AG10803 (cell line): ENCODE data around the gene ARHGAP42.
"Not testable (repeated sequence)": the region's sequence is repeated elsewhere in the genome, so short reads cannot be mapped to it uniquely, and the experiment has no call there.

Experiments used
- DNase-seq: peaks from one replicate; pipeline ENCODE4 v3.0.0; 2010; ENCODE audit warnings: low read depth
- H3K4me3 ChIP-seq: 2 replicates; pipeline ENCODE4 v1.5.1; 2011; ENCODE audit warnings: mild to moderate bottlenecking, low read length, control low read depth
- TF ChIP-seq, protein P1 (sequence below): conservative IDR thresholded peaks from 2 replicates; pipeline ENCODE4 v1.5.1; 2011; ENCODE audit warnings: mild to moderate bottlenecking, low read length, control low read depth, inconsistent platforms

ARHGAP42 gene

DNA sequence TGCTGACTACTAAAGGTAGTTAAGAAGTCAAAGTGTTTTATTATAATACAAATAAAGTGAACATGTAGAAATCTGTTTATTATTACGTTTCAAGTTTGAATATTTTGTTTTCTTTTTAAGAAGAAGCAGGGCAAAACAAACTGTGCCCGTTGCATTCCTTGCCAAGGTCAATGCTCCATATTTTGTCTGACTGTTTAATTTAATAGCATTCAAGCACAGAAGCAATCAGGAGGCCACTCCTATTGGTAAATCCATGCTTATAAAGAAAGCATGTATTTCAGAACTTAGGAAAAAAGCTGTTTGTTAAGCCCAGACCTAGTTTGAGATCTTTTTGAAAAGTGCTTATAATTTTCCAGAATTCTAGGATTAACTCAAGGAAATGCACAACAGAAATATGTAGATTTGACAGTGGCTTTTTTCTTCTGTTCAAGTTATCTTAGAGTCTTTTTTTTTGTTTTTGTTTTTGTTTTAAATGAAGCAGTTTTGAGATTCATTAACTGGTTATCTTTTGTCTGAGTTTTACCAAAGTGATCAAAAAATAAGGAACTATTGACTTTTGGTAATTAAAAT lies 51.7 kb downstream of the ARHGAP42 start:
- TF ChIP-seq, protein P1, sequence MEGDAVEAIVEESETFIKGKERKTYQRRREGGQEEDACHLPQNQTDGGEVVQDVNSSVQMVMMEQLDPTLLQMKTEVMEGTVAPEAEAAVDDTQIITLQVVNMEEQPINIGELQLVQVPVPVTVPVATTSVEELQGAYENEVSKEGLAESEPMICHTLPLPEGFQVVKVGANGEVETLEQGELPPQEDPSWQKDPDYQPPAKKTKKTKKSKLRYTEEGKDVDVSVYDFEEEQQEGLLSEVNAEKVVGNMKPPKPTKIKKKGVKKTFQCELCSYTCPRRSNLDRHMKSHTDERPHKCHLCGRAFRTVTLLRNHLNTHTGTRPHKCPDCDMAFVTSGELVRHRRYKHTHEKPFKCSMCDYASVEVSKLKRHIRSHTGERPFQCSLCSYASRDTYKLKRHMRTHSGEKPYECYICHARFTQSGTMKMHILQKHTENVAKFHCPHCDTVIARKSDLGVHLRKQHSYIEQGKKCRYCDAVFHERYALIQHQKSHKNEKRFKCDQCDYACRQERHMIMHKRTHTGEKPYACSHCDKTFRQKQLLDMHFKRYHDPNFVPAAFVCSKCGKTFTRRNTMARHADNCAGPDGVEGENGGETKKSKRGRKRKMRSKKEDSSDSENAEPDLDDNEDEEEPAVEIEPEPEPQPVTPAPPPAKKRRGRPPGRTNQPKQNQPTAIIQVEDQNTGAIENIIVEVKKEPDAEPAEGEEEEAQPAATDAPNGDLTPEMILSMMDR, result no peak
- no peak overlapping the region for H3K4me3 ChIP-seq
- no peak for DNase-seq

- TF ChIP-seq, protein P1, result no peak
- no peak overlapping the region for H3K4me3 ChIP-seq
- peak; percentile 78 for DNase-seq
These were observed 52.6 kb downstream of the ARHGAP42 start for GRCh38 chr11:100739666-100740065.

GRCh38 chr11:100740440-100740839 lies 53.4 kb downstream of the ARHGAP42 start:
- H3K4me3 ChIP-seq, result no peak overlapping the region
- TF ChIP-seq, protein P1, result no peak
- DNase-seq, result no peak

GRCh38 chr11:100741866-100742625 lies 55.0 kb downstream of the ARHGAP42 start:
- TF ChIP-seq, protein P1, result no peak
- DNase-seq, result no peak
- no peak overlapping the region for H3K4me3 ChIP-seq

DNA sequence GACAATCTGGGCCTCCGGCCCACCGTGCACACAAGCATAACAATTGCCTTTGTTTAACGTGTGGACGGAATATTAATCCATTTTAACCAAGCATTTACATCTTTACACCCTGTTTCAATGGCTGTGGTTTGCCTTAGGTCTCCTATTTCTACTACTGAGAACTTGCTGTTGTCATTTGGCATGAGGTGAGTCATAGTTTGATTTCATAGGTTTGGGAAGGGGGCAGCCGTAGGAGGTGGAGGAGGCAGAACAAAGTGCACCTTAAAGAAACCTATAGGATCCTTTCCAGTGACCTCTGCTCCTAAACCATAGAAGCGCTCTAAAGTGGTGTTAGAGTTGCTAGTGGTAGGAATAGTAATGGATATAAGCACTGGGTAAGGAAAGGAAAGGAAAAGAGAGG lies 59.4 kb downstream of the ARHGAP42 start:
- no peak overlapping the region for H3K4me3 ChIP-seq
- DNase-seq, result no peak
- TF ChIP-seq, protein P1, result no peak

DNA sequence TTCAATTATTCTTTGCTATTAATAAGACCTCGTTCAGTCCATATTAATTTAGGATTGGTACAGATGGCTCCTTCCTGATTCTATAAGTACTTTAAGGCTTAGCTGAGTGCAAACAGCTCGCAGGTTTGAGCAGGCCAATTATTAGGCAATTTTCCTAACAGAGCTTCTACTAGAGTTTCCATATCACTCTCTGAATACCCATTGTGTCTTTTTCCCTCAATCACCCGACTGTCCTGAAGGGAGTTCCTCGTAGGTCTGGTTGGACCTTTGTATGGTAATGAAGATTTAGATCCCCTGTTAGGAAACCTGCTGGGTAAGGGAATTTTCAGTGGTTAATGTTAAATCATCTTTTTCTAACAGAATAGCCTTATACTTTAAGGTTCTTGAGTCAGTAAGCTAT lies 61.1 kb downstream of the ARHGAP42 start:
- DNase-seq, result no peak
- H3K4me3 ChIP-seq, result no peak overlapping the region
- TF ChIP-seq, protein P1, result no peak

GRCh38 chr11:100749887-100750565 lies 62.9 kb downstream of the ARHGAP42 start:
- not testable (repeated sequence) for H3K4me3 ChIP-seq, DNase-seq

- H3K4me3 ChIP-seq, DNase-seq: not testable (repeated sequence)
These were observed 63.4 kb downstream of the ARHGAP42 start for GRCh38 chr11:100750566-100750891.
